ENCODE data around the gene KCNA3.
A peak's percentile ranks its signal among the peaks of the same experiment; 100 is the strongest.
"Not testable (repeated sequence)": the region's sequence is repeated elsewhere in the genome, so short reads cannot be mapped to it uniquely, and the experiment has no call there.

The KCNA3 gene

GRCh38 chr1:110676970-110677369 is 2.2 kb upstream of the KCNA3 start:
- no peak for DNase-seq

- no peak for DNase-seq
Observed at GRCh38 chr1:110675060-110675791, 486 bp upstream of the KCNA3 start.

- DNase-seq = peak; percentile 24
Observed at GRCh38 chr1:110673805-110674336, 869 bp downstream of the KCNA3 start.

GRCh38 chr1:110673197-110673701 is 1.5 kb downstream of the KCNA3 start:
- DNase-seq = peak; percentile 22

- DNase-seq = peak; percentile 14
Observed at GRCh38 chr1:110672753-110673108, 2.0 kb downstream of the KCNA3 start.

- DNase-seq = peak; percentile 60
Observed at GRCh38 chr1:110672001-110672752, 2.6 kb downstream of the KCNA3 start.

- DNase-seq = no peak
Observed at GRCh38 chr1:110671361-110671760, 3.4 kb downstream of the KCNA3 start.

- no peak for DNase-seq
Observed at GRCh38 chr1:110668549-110668948, 6.2 kb downstream of the KCNA3 start.

GRCh38 chr1:110667776-110668175 is 7.0 kb downstream of the KCNA3 start:
- no peak for DNase-seq

- DNase-seq = no peak
Observed at GRCh38 chr1:110663241-110663640, 11.5 kb downstream of the KCNA3 start.

GRCh38 chr1:110659559-110659958 is 15.2 kb downstream of the KCNA3 start:
- DNase-seq = not testable (repeated sequence)

- DNase-seq = no peak
Observed at GRCh38 chr1:110657351-110657750, 17.4 kb downstream of the KCNA3 start.

GRCh38 chr1:110650609-110651008 is 24.1 kb downstream of the KCNA3 start:
- DNase-seq = no peak

- no peak for DNase-seq
Observed at GRCh38 chr1:110648417-110648816, 26.3 kb downstream of the KCNA3 start.

GRCh38 chr1:110647254-110647891 is 27.4 kb downstream of the KCNA3 start:
- no peak for DNase-seq

- no peak for DNase-seq
Observed at GRCh38 chr1:110645821-110646735, 28.7 kb downstream of the KCNA3 start.

GRCh38 chr1:110645211-110645610 is 29.5 kb downstream of the KCNA3 start:
- no peak for DNase-seq

- no peak for DNase-seq
Observed at GRCh38 chr1:110643879-110644472, 30.8 kb downstream of the KCNA3 start.

GRCh38 chr1:110639724-110640386 is 34.9 kb downstream of the KCNA3 start:
- no peak for DNase-seq

GRCh38 chr1:110638556-110638955 is 36.2 kb downstream of the KCNA3 start:
- DNase-seq = no peak

- no peak for DNase-seq
Observed at GRCh38 chr1:110638058-110638457, 36.7 kb downstream of the KCNA3 start.
